Measurements from ENCODE around the gene LCLAT1.

GRCh38 chr2:30453498-30453897, 6.5 kb downstream of the LCLAT1 start:
- no peak for TF ChIP-seq POLR2AphosphoS5 (IDR thresholded peaks at IDR 0.05; ENCODE audit: low read depth, low read length)
- TF ChIP-seq TAF1 (IDR thresholded peaks at IDR 0.05; ENCODE audit: borderline replicate concordance, low read depth, low read length) = no peak
- TF ChIP-seq POLR2A (IDR thresholded peaks at IDR 0.05; ENCODE audit: low read depth, low read length) = no peak

Measured in GM12892 (cell line).